GM12873 (cell line): ENCODE results near the gene MYL3.

Experiments
- TF ChIP-seq, protein P1 (sequence below): IDR thresholded peaks from 2 replicates; pipeline ENCODE4 v1.5.1; 2012; ENCODE audit warnings: low read depth, mild to moderate bottlenecking, moderate library complexity, low read length, control low read depth; ENCODE audit not compliant: insufficient read depth; ENCODE audit errors: missing control alignments

The MYL3 gene

GRCh38 chr3:46902188-46902631 lies 39.0 kb upstream of the MYL3 start:
- TF ChIP-seq, protein P1, sequence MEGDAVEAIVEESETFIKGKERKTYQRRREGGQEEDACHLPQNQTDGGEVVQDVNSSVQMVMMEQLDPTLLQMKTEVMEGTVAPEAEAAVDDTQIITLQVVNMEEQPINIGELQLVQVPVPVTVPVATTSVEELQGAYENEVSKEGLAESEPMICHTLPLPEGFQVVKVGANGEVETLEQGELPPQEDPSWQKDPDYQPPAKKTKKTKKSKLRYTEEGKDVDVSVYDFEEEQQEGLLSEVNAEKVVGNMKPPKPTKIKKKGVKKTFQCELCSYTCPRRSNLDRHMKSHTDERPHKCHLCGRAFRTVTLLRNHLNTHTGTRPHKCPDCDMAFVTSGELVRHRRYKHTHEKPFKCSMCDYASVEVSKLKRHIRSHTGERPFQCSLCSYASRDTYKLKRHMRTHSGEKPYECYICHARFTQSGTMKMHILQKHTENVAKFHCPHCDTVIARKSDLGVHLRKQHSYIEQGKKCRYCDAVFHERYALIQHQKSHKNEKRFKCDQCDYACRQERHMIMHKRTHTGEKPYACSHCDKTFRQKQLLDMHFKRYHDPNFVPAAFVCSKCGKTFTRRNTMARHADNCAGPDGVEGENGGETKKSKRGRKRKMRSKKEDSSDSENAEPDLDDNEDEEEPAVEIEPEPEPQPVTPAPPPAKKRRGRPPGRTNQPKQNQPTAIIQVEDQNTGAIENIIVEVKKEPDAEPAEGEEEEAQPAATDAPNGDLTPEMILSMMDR, result no peak

DNA sequence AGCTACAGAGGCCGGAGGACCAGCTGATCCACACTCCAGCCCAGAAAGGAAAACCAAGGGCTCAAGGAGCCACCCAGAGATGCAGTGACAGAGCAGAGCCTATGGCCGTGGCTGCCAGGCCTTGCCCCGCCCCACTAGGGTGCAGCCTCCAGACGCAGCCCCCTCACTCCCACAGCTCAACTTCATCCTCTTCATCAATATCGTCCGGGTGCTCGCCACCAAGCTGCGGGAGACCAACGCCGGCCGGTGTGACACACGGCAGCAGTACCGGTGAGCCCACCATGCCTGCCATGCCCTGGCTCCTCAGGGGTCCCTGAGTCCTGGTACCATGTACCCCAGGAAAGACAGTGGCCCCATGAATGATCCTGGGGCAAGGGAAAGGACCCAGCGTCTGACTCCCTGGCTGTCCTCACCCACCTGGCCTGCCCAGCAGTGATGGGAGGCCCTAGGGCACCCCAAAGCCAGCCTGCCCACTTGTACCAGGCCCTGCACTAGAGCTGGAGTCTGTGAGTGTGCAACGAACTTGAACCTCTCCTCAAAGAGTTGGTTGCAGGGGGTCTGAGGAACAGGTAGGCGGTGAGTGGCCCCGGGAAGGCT lies 38.4 kb upstream of the MYL3 start:
- TF ChIP-seq, protein P1, result no peak

DNA sequence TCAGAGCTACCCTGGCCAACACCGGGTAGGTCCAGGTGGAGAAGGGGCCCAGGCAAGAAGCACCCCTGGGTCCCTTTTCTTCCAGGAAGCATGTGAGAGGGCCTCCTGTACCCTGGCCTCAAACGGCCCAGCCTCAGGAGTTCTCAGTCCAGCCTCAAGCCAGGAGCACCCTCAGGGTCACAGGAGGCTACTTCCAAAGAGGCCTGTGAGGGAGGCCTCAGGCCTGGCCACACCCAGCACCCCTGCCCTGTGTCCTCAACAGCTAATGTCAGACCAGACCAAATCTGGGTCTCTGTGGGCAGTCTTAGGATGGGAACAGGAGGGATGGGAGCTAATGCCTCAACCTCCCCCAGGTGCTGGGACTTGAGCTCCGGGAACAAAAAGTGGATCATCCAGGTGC lies 37.8 kb upstream of the MYL3 start:
- TF ChIP-seq, protein P1, result no peak

- TF ChIP-seq, protein P1, result no peak
These were observed 37.1 kb upstream of the MYL3 start for GRCh38 chr3:46900356-46900755.

DNA sequence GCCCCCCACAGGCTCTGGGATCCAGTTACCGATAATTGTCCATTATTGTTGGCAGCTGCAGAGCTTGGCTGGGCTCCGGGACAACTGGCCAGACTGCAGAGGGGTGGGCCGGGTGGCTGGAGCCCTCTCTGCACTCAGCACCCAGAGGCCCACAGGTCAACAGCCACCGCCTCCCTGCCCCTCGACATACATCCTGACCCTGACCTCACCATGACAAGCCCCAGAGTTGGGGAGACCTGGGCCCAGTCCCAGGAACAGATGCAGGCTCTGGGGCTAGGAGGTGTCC lies 36.7 kb upstream of the MYL3 start:
- TF ChIP-seq, protein P1, result no peak

DNA sequence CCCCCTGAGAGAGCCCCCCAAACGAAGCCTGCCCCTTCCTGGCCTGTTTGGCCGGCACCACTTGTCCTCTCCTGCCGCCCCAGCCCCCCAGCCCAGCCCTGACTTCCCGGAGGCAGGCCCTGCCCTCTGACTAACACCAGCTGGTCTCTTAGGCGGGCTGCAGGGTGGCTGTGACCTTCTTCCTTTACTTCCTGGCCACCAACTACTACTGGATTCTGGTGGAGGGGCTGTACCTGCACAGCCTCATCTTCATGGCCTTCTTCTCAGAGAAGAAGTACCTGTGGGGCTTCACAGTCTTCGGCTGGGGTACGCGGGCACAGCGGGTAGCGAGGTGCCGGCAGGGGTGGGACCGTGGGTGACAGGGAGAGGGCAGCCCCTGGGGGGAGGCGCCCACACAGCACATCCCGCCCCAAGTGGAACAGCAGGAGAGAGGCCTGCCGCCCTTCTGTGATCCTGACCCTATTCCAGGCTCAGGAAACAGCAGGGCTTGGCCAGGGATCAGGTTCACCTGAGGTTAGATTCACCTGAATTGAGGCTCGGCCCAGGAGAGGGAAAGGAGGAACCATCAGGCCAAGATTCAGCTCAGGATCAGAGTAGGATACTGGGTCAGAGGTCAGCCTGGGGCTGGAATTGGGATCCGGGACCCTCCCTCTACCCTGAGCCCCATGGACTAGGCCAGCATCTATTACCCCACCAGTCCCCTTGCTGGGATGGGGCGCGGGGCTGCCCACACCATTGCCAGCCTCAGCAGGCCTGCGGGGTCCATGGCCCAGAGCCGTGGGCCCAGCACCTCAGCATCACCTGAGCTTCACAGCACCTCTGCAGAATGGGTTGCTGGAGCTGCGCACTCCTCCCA lies 36.1 kb upstream of the MYL3 start:
- TF ChIP-seq, protein P1, result no peak

DNA sequence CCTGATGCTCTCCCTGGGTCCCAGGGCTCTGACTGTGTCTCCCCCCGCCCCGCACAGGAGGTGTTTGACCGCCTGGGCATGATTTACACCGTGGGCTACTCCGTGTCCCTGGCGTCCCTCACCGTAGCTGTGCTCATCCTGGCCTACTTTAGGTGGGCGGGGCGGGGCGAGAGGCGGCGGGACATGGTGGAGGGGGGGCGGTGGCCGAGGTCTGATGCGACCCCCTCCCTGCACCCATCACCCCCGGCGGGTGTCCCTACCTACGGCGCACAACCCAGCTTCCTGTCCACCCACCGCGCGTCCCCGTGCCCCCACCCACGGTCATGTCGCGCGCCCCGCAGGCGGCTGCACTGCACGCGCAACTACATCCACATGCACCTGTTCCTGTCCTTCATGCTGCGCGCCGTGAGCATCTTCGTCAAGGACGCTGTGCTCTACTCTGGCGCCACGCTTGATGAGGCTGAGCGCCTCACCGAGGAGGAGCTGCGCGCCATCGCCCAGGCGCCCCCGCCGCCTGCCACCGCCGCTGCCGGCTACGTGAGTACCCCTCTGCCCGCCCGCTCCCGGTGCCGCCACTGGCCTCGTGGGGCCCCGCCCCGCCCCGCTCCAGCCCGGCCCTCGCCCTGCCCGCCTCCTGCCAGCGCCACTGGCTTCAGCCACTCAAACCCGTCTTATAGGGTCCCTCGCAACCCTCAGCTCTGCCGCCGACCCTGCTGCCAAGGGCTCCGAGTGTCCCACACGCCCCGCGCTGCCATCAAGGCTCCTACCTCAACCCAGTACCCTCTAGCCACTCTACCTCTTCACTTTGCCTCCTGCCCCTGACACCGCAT lies 35.3 kb upstream of the MYL3 start:
- TF ChIP-seq, protein P1, result no peak
